Mammary epithelial cell (primary cell): ENCODE data around the gene ACSS2.

ENCODE experiments used
- CTCF ChIP-seq, 2 donors: IDR thresholded peaks in 1 of 2; conservative IDR thresholded peaks in 1 of 2; 2 replicates each; pipeline ENCODE4 v1.5.1; 2011 to 2012; ENCODE audit warnings: inconsistent platforms in 2 of 2, low read length in 2 of 2, mild to moderate bottlenecking in 2 of 2, control low read depth in 1 of 2, low read depth in 1 of 2; ENCODE audit not compliant: insufficient read depth in 1 of 2; ENCODE audit errors: extremely low read depth in 1 of 2
- EZH2 ChIP-seq: IDR thresholded peaks from 2 replicates; pipeline ENCODE4 v1.6.1; 2012; ENCODE audit warnings: low read length, inconsistent platforms, borderline replicate concordance

GRCh38 chr20:34915131-34915530 lies 38.7 kb downstream of the ACSS2 start:
- TF ChIP-seq CTCF (conservative IDR thresholded peaks at IDR 0.05 in 1 of 2, IDR thresholded peaks at IDR 0.05 in 1 of 2; ENCODE audit: extremely low read depth in 1 of 2, insufficient read depth in 1 of 2, low read depth in 1 of 2, low read length in 2 of 2) (no peak), EZH2 (no peak)
